Prostate gland (tissue), 2 donors: ENCODE results near the gene SYDE2. TPM values are rescaled to one million over a fixed set of nuclear protein-coding genes. Genes with fewer than 3 reads are reported as not detected.

Experiments
- DNase-seq: peaks from one replicate; pipeline ENCODE4 v3.0.0-alpha.2; 2019; ENCODE audit warnings: low spot score
- H3K27ac ChIP-seq, 2 donors: fragments of 200-600 bp; sonication (generic); 2 replicates each; pipeline ENCODE4 v1.5.1; 2017 to 2019
- H3K27me3 ChIP-seq: fragments of 200-600 bp; sonication (generic); replicated peaks from 2 replicates; pipeline ENCODE4 v1.5.1; 2019; ENCODE audit not compliant: insufficient read depth
- H3K36me3 ChIP-seq, 2 donors: fragments of 200-600 bp; sonication (generic); 1 replicate in 1 of 2; 2 replicates in 1 of 2; pipeline versions ENCODE4 v1.5.1 to v1.8.1; 2017 to 2019
- H3K4me1 ChIP-seq: fragments of 200-600 bp; sonication (generic); replicated peaks from 2 replicates; pipeline ENCODE4 v1.5.1; 2019
- H3K4me3 ChIP-seq, 2 donors: fragments of 200-600 bp; sonication (generic); 2 replicates each; pipeline ENCODE4 v1.5.1; 2017 to 2019
- H3K9me3 ChIP-seq: fragments of 200-600 bp; sonication (generic); 2 replicates; pipeline ENCODE4 v1.5.1; 2017
- CTCF ChIP-seq, 4 experiments: fragments of 200-600 bp in 2 of 4; fragments of 450-650 bp in 2 of 4; sonication (generic) in 2 of 4; IDR thresholded peaks; 1 replicate in 3 of 4; 2 replicates in 1 of 4; pipeline ENCODE4 v1.5.1; 2016 to 2019; ENCODE audit warnings: antibody characterized with exemption in 4 of 4, mild to moderate bottlenecking in 2 of 4, moderate library complexity in 2 of 4
- POLR2A ChIP-seq: fragments of 450-650 bp; IDR thresholded peaks from one replicate; pipeline ENCODE4 v1.6.1; 2016; ENCODE audit warnings: antibody characterized with exemption, mild to moderate bottlenecking
- POLR2AphosphoS5 ChIP-seq: sonication (generic); formaldehyde crosslinking; IDR thresholded peaks from one replicate; pipeline ENCODE4 v1.6.1; 2017; ENCODE audit warnings: antibody characterized with exemption
- WGBS: methylation state at CpG from one replicate; pipeline ENCODE4 v1.1.5; 2018; 5-methylcytosine and 5-hydroxymethylcytosine counted together
- intact Hi-C: fragments of 100-400 bp; cut with DNase I; formaldehyde crosslinking; loops from one replicate; pipeline ENCODE4 v1.14.2; 2022
- total RNA-seq, 2 donors: library from RNA; depleted of rRNA; stranded (reverse); fragments of >200 nt; gene quantifications; one replicate each; pipeline ENCODE4 v1.1.0, GENCODE V29; 2016

Gene SYDE2
- total RNA-seq, 2 donors from 2014 or later, result 6.6 to 8.4 TPM

GRCh38 chr1:85214654-85215053 lies 13.8 kb upstream of the SYDE2 start:
- Histone ChIP-seq H3K27me3 (no peaks in the 10 kb centered on the region), H3K4me1 (no peaks in the 10 kb centered on the region), H3K36me3 (no peaks in the 10 kb centered on the region), H3K4me3 (no peak overlapping the region), H3K9me3 (no peaks in the 10 kb centered on the region), H3K27ac (no peak overlapping the region)
- intact Hi-C loops, result no loop called here
- no peak for DNase-seq
- WGBS, result 32% methylated on average over 5 of the region's 5 CpGs
- TF ChIP-seq POLR2AphosphoS5 (no peak), CTCF (IDR thresholded peaks at IDR 0.05) (no peak), POLR2A (no peak)

- DNase-seq, result no peak
- Histone ChIP-seq H3K27ac (no peak overlapping the region), H3K27me3 (no peaks in the 10 kb centered on the region), H3K4me3 (no peak overlapping the region), H3K36me3 (no peaks in the 10 kb centered on the region), H3K9me3 (no peaks in the 10 kb centered on the region), H3K4me1 (no peaks in the 10 kb centered on the region)
- 81% methylated on average over 2 of the region's 2 CpGs for WGBS
- TF ChIP-seq POLR2AphosphoS5 (no peak), POLR2A (no peak), CTCF (IDR thresholded peaks at IDR 0.05) (no peak)
- intact Hi-C loops, result no loop called here
Observed at GRCh38 chr1:85208488-85208887, 7.7 kb upstream of the SYDE2 start.

GRCh38 chr1:85203573-85204171 lies 2.9 kb upstream of the SYDE2 start:
- H3K4me1 ChIP-seq, result peaks cover 3% of the 10 kb centered on the region
- no peaks in the 10 kb centered on the region for H3K36me3 ChIP-seq
- H3K4me3 ChIP-seq, result no peak overlapping the region
- TF ChIP-seq POLR2A (no peak), CTCF (IDR thresholded peaks at IDR 0.05) (no peak), POLR2AphosphoS5 (no peak)
- intact Hi-C loops, result loop anchor here (5.0 kb wide), 1 partner anchor 54 kb away; the partner anchor contains the start of gene C1orf52
- H3K9me3 ChIP-seq, result no peaks in the 10 kb centered on the region
- DNase-seq, result no peak
- H3K27me3 ChIP-seq, result no peaks in the 10 kb centered on the region
- no peak overlapping the region for H3K27ac ChIP-seq
- WGBS, result 76% methylated on average over 2 of the region's 2 CpGs

- intact Hi-C loops, result loop anchor here (5.0 kb wide), 1 partner anchor 54 kb away; the partner anchor contains the start of gene C1orf52
- 63% methylated on average over 2 of the region's 2 CpGs for WGBS
Observed at GRCh38 chr1:85202864-85203255, 2.0 kb upstream of the SYDE2 start.

More at GRCh38 chr1:85202864-85203255, 2.0 kb upstream of the SYDE2 start:
- H3K27me3 ChIP-seq, result no peaks in the 10 kb centered on the region
- TF ChIP-seq POLR2AphosphoS5, result no peak
- TF ChIP-seq POLR2A, result no peak
- TF ChIP-seq CTCF (IDR thresholded peaks at IDR 0.05), result no peak
- H3K4me1 ChIP-seq, result peaks cover 4% of the 10 kb centered on the region
- H3K36me3 ChIP-seq, result no peaks in the 10 kb centered on the region
- DNase-seq, result no peak
- H3K4me3 ChIP-seq, result no peak overlapping the region
- no peak overlapping the region for H3K27ac ChIP-seq
- H3K9me3 ChIP-seq, result no peaks in the 10 kb centered on the region
